Liver (tissue), 9 donors: Measurements from ENCODE around the gene DONSON. TPM values are rescaled to one million over a fixed set of nuclear protein-coding genes. Genes with fewer than 3 reads are reported as not detected.

Experiments used
- DNase-seq: peaks from one replicate; pipeline ENCODE4 v3.0.0-alpha.2; 2017; ENCODE audit warnings: low spot score
- H3K27ac ChIP-seq, 2 donors: one replicate each; pipeline ENCODE4 v1.7.0; 2013; ENCODE audit warnings: inconsistent platforms in 2 of 2, low read length in 2 of 2, control low read depth in 1 of 2, low read depth in 1 of 2, mild to moderate bottlenecking in 1 of 2
- H3K27me3 ChIP-seq, 4 donors: one replicate each; pipeline versions ENCODE4 v1.6.1 to v1.7.0; 2013; ENCODE audit warnings: low read length in 3 of 4, inconsistent platforms in 1 of 4, mild to moderate bottlenecking in 1 of 4, moderate library complexity in 1 of 4; ENCODE audit not compliant: control insufficient read depth in 4 of 4, insufficient read depth in 4 of 4
- H3K36me3 ChIP-seq, 4 donors: one replicate each; pipeline versions ENCODE4 v1.6.1 to v1.7.0; 2013; ENCODE audit warnings: low read length in 3 of 4, mild to moderate bottlenecking in 3 of 4, low read depth in 1 of 4, moderate library complexity in 1 of 4; ENCODE audit not compliant: control insufficient read depth in 4 of 4, insufficient read depth in 3 of 4
- H3K4me1 ChIP-seq, 4 donors: one replicate each; pipeline versions ENCODE4 v1.6.1 to v1.7.0; 2013; ENCODE audit warnings: low read length in 3 of 4, mild to moderate bottlenecking in 3 of 4, moderate library complexity in 1 of 4; ENCODE audit not compliant: control insufficient read depth in 4 of 4, insufficient read depth in 4 of 4
- H3K4me3 ChIP-seq, 3 donors: one replicate each; pipeline versions ENCODE4 v1.6.1 to v1.7.0; 2013; ENCODE audit warnings: low read length in 3 of 3, control low read depth in 1 of 3, low read depth in 1 of 3, mild to moderate bottlenecking in 1 of 3
- H3K9ac ChIP-seq, 2 donors: one replicate each; pipeline ENCODE4 v1.7.0; 2013; ENCODE audit warnings: low read length in 2 of 2, mild to moderate bottlenecking in 2 of 2, moderate library complexity in 2 of 2, control low read depth in 1 of 2, low read depth in 1 of 2
- H3K9me3 ChIP-seq, 4 donors: one replicate each; pipeline versions ENCODE4 v1.6.1 to v1.7.0; 2013; ENCODE audit warnings: low read length in 3 of 4; ENCODE audit not compliant: control insufficient read depth in 4 of 4
- EGR1 ChIP-seq, 2 donors: IDR thresholded peaks; 2 replicates each; pipeline ENCODE4 v1.6.1; 2016 to 2018; ENCODE audit warnings: antibody characterized with exemption in 2 of 2, low read depth in 2 of 2
- FOXA1 ChIP-seq: IDR thresholded peaks from 2 replicates; pipeline ENCODE4 v1.6.1; 2016; ENCODE audit warnings: antibody characterized with exemption
- FOXA2 ChIP-seq: IDR thresholded peaks from 2 replicates; pipeline ENCODE4 v1.6.1; 2016; ENCODE audit warnings: antibody characterized with exemption
- GABPA ChIP-seq, 2 donors: IDR thresholded peaks in 1 of 2; conservative IDR thresholded peaks in 1 of 2; 2 replicates each; pipeline ENCODE4 v1.6.1; 2016; ENCODE audit warnings: antibody characterized with exemption in 2 of 2, mild to moderate bottlenecking in 1 of 2, moderate library complexity in 1 of 2
- HNF4A ChIP-seq, 2 donors: conservative IDR thresholded peaks; 2 replicates each; pipeline ENCODE4 v1.6.1; 2016; ENCODE audit warnings: antibody characterized with exemption in 2 of 2, mild to moderate bottlenecking in 2 of 2
- HNF4G ChIP-seq: IDR thresholded peaks from 2 replicates; pipeline ENCODE4 v1.6.1; 2016; ENCODE audit warnings: antibody characterized with exemption
- JUND ChIP-seq, 2 donors: IDR thresholded peaks; 2 replicates each; pipeline ENCODE4 v1.6.1; 2016; ENCODE audit warnings: antibody characterized with exemption in 2 of 2
- MAX ChIP-seq: IDR thresholded peaks from 2 replicates; pipeline ENCODE4 v1.6.1; 2016; ENCODE audit warnings: antibody characterized with exemption
- NR2F2 ChIP-seq: IDR thresholded peaks from 2 replicates; pipeline ENCODE4 v1.6.1; 2016; ENCODE audit warnings: antibody characterized with exemption
- RAD21 ChIP-seq, 2 donors: IDR thresholded peaks; 2 replicates each; pipeline ENCODE4 v1.6.1; 2016; ENCODE audit warnings: antibody characterized with exemption in 2 of 2, mild to moderate bottlenecking in 2 of 2
- RXRA ChIP-seq, 2 donors: IDR thresholded peaks; 2 replicates each; pipeline ENCODE4 v1.6.1; 2017 to 2018; ENCODE audit warnings: antibody characterized with exemption in 2 of 2, mild to moderate bottlenecking in 1 of 2
- SP1 ChIP-seq: IDR thresholded peaks from 2 replicates; pipeline ENCODE4 v1.6.1; 2018; ENCODE audit warnings: antibody characterized with exemption, mild to moderate bottlenecking
- TAF1 ChIP-seq: conservative IDR thresholded peaks from 2 replicates; pipeline ENCODE4 v1.6.1; 2016; ENCODE audit warnings: antibody characterized with exemption, mild to moderate bottlenecking
- YY1 ChIP-seq: IDR thresholded peaks from 2 replicates; pipeline ENCODE4 v1.6.1; 2016; ENCODE audit warnings: antibody characterized with exemption, mild to moderate bottlenecking
- WGBS: extraction: QIAGEN DNeasy Blood & Tissue Kit; methylation state at CpG from one replicate; pipeline ENCODE4 v1.1.7; 2013; 5-methylcytosine and 5-hydroxymethylcytosine counted together
- polyA plus RNA-seq, 2 donors: library from polyadenylated mRNA; stranded (reverse) in 1 of 2; unstranded in 1 of 2; fragments of 200-250 nt in 1 of 2; fragments of >200 nt in 1 of 2; fragmentation: Nextera tagmentation in 1 of 2; extraction: Ambion mirVana in 1 of 2; gene quantifications; one replicate each; pipeline versions ENCODE4 v1.2.1 to v1.2.3, GENCODE V29; 2013 to 2015
- total RNA-seq, 2 donors: library from RNA; depleted of rRNA; stranded (reverse); fragments of >200 nt; gene quantifications; one replicate each; pipeline ENCODE4 v1.2.3, GENCODE V29; 2014
- TF ChIP-seq, protein P1 (sequence below): IDR thresholded peaks from 2 replicates; pipeline ENCODE4 v1.6.1; 2016; ENCODE audit warnings: antibody characterized with exemption
- TF ChIP-seq, protein P2 (sequence below): fragments of 150-350 bp; IDR thresholded peaks from 2 replicates; pipeline ENCODE4 v1.5.1; 2017; ENCODE audit warnings: improper control_type of control experiment, low read depth, low read length; ENCODE audit not compliant: missing input control
- TF ChIP-seq, protein P3 (sequence below): IDR thresholded peaks from 2 replicates; pipeline ENCODE4 v1.6.1; 2016; ENCODE audit warnings: antibody characterized with exemption
- TF ChIP-seq, protein P4 (sequence below): IDR thresholded peaks from 2 replicates; pipeline ENCODE4 v1.6.1; 2016; ENCODE audit warnings: antibody characterized with exemption, mild to moderate bottlenecking
- donor health status: healthy.
- donor health status: healthy.
- donor health status: healthy.
- donor health status: healthy.
- donor health status: healthy.

DONSON gene
- total and polyA plus RNA-seq, 4 donors: 4.8 to 22.6 (median 8.3) TPM

GRCh38 chr21:33539616-33540015 is 48.9 kb downstream of the DONSON start:
- Histone ChIP-seq H3K27me3 (no peaks in the 10 kb centered on the region), H3K9me3 (no peaks in the 10 kb centered on the region), H3K36me3 (peaks cover 0 to 35% (median 23%) of the 10 kb centered on the region in 4 donors), H3K4me3 (no peak overlapping the region), H3K27ac (no peak overlapping the region), H3K9ac (no peak overlapping the region), H3K4me1 (peaks cover 2 to 21% (median 8%) of the 10 kb centered on the region in 4 donors)
- no peak for DNase-seq
- no peak for TF ChIP-seq NR2F2
- no peak for TF ChIP-seq FOXA1
- TF ChIP-seq HNF4G: no peak
- TF ChIP-seq MAX: no peak
- TF ChIP-seq, protein P1, sequence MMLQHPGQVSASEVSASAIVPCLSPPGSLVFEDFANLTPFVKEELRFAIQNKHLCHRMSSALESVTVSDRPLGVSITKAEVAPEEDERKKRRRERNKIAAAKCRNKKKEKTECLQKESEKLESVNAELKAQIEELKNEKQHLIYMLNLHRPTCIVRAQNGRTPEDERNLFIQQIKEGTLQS: no peak
- TF ChIP-seq HNF4A (conservative IDR thresholded peaks at IDR 0.05): no peak
- no peak for TF ChIP-seq RAD21 (IDR thresholded peaks at IDR 0.05)
- TF ChIP-seq FOXA2: no peak
- TF ChIP-seq SP1: no peak
- no peak for TF ChIP-seq GABPA (IDR thresholded peaks at IDR 0.05 in 1 of 2, conservative IDR thresholded peaks at IDR 0.05 in 1 of 2)
- TF ChIP-seq, protein P2, sequence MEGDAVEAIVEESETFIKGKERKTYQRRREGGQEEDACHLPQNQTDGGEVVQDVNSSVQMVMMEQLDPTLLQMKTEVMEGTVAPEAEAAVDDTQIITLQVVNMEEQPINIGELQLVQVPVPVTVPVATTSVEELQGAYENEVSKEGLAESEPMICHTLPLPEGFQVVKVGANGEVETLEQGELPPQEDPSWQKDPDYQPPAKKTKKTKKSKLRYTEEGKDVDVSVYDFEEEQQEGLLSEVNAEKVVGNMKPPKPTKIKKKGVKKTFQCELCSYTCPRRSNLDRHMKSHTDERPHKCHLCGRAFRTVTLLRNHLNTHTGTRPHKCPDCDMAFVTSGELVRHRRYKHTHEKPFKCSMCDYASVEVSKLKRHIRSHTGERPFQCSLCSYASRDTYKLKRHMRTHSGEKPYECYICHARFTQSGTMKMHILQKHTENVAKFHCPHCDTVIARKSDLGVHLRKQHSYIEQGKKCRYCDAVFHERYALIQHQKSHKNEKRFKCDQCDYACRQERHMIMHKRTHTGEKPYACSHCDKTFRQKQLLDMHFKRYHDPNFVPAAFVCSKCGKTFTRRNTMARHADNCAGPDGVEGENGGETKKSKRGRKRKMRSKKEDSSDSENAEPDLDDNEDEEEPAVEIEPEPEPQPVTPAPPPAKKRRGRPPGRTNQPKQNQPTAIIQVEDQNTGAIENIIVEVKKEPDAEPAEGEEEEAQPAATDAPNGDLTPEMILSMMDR: no peak
- no peak for TF ChIP-seq YY1
- TF ChIP-seq, protein P3, sequence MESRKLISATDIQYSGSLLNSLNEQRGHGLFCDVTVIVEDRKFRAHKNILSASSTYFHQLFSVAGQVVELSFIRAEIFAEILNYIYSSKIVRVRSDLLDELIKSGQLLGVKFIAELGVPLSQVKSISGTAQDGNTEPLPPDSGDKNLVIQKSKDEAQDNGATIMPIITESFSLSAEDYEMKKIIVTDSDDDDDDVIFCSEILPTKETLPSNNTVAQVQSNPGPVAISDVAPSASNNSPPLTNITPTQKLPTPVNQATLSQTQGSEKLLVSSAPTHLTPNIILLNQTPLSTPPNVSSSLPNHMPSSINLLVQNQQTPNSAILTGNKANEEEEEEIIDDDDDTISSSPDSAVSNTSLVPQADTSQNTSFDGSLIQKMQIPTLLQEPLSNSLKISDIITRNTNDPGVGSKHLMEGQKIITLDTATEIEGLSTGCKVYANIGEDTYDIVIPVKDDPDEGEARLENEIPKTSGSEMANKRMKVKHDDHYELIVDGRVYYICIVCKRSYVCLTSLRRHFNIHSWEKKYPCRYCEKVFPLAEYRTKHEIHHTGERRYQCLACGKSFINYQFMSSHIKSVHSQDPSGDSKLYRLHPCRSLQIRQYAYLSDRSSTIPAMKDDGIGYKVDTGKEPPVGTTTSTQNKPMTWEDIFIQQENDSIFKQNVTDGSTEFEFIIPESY: no peak
- TF ChIP-seq EGR1 (IDR thresholded peaks at IDR 0.05; ENCODE audit: low read depth in 2 of 2): no peak
- 90% methylated on average over 4 of the region's 4 CpGs for WGBS

- Histone ChIP-seq H3K27me3 (no peaks in the 10 kb centered on the region), H3K9me3 (no peaks in the 10 kb centered on the region), H3K9ac (no peak overlapping the region), H3K4me3 (no peak overlapping the region), H3K36me3 (peaks cover 4 to 52% (median 39%) of the 10 kb centered on the region in 4 donors), H3K27ac (no peak overlapping the region), H3K4me1 (peaks cover 2 to 15% (median 8%) of the 10 kb centered on the region in 4 donors)
- TF ChIP-seq, protein P1: no peak
- TF ChIP-seq EGR1 (IDR thresholded peaks at IDR 0.05; ENCODE audit: low read depth in 2 of 2) (no peak), MAX (no peak), FOXA2 (no peak), JUND (IDR thresholded peaks at IDR 0.05) (no peak), GABPA (IDR thresholded peaks at IDR 0.05 in 1 of 2, conservative IDR thresholded peaks at IDR 0.05 in 1 of 2) (no peak), SP1 (no peak), RAD21 (IDR thresholded peaks at IDR 0.05) (no peak), RXRA (IDR thresholded peaks at IDR 0.05) (no peak), HNF4A (conservative IDR thresholded peaks at IDR 0.05) (no peak), NR2F2 (no peak), HNF4G (no peak), FOXA1 (no peak), TAF1 (no peak), YY1 (no peak)
- TF ChIP-seq, protein P3: no peak
- TF ChIP-seq, protein P2: no peak
- TF ChIP-seq, protein P4, sequence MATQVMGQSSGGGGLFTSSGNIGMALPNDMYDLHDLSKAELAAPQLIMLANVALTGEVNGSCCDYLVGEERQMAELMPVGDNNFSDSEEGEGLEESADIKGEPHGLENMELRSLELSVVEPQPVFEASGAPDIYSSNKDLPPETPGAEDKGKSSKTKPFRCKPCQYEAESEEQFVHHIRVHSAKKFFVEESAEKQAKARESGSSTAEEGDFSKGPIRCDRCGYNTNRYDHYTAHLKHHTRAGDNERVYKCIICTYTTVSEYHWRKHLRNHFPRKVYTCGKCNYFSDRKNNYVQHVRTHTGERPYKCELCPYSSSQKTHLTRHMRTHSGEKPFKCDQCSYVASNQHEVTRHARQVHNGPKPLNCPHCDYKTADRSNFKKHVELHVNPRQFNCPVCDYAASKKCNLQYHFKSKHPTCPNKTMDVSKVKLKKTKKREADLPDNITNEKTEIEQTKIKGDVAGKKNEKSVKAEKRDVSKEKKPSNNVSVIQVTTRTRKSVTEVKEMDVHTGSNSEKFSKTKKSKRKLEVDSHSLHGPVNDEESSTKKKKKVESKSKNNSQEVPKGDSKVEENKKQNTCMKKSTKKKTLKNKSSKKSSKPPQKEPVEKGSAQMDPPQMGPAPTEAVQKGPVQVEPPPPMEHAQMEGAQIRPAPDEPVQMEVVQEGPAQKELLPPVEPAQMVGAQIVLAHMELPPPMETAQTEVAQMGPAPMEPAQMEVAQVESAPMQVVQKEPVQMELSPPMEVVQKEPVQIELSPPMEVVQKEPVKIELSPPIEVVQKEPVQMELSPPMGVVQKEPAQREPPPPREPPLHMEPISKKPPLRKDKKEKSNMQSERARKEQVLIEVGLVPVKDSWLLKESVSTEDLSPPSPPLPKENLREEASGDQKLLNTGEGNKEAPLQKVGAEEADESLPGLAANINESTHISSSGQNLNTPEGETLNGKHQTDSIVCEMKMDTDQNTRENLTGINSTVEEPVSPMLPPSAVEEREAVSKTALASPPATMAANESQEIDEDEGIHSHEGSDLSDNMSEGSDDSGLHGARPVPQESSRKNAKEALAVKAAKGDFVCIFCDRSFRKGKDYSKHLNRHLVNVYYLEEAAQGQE: no peak
- 95% methylated on average over 2 of the region's 2 CpGs for WGBS
- DNase-seq: no peak
Measured at GRCh38 chr21:33537212-33537611, 51.3 kb downstream of the DONSON start.
